Tibial nerve (tissue), 4 donors: ENCODE results near the gene UNC80.

ENCODE experiments used
- CTCF ChIP-seq, 5 experiments: fragments of 200-600 bp in 3 of 5; fragments of 450-650 bp in 2 of 5; sonication (generic) in 3 of 5; IDR thresholded peaks; one replicate each; pipeline ENCODE4 v1.5.1; 2016 to 2019; ENCODE audit warnings: antibody characterized with exemption in 5 of 5, mild to moderate bottlenecking in 3 of 5, moderate library complexity in 2 of 5
- EP300 ChIP-seq, 2 donors: sonication (generic); formaldehyde crosslinking; IDR thresholded peaks; one replicate each; pipeline ENCODE4 v1.6.1; 2017; ENCODE audit warnings: antibody characterized with exemption in 2 of 2, mild to moderate bottlenecking in 1 of 2
- POLR2A ChIP-seq, 2 donors: fragments of 450-650 bp; IDR thresholded peaks; one replicate each; pipeline ENCODE4 v1.6.1; 2017; ENCODE audit warnings: antibody characterized with exemption in 2 of 2, mild to moderate bottlenecking in 2 of 2, moderate library complexity in 2 of 2

- TF ChIP-seq POLR2A (IDR thresholded peaks at IDR 0.05) = no peak
- no peak for TF ChIP-seq EP300 (IDR thresholded peaks at IDR 0.05)
- no peak for TF ChIP-seq CTCF (IDR thresholded peaks at IDR 0.05)
Observed at GRCh38 chr2:210009126-210009525, 237.5 kb downstream of the UNC80 start.
